ENCODE measurements around the gene MDGA2. TPM values are rescaled to one million over a fixed set of nuclear protein-coding genes. Genes with fewer than 3 reads are reported as not detected.
"Not testable (repeated sequence)": the region's sequence is repeated elsewhere in the genome, so short reads cannot be mapped to it uniquely, and the experiment has no call there.

The MDGA2 gene
- total RNA-seq, 1 donor from 2014 or later: 0.17 TPM

- H3K9me3 Mint-ChIP-seq (ENCODE audit: low read depth): peaks cover 6% of the 10 kb centered on the region
- H3K4me3 Mint-ChIP-seq (ENCODE audit: unreplicated experiment): no peak overlapping the region
- no peak for TF ChIP-seq CTCF (IDR thresholded peaks at IDR 0.05)
- no peak for DNase-seq (ENCODE audit: low spot score)
- H3K4me1 Mint-ChIP-seq (ENCODE audit: low read depth): no peaks in the 10 kb centered on the region
- H3K36me3 Mint-ChIP-seq (ENCODE audit: low read depth): no peaks in the 10 kb centered on the region
- H3K27me3 Mint-ChIP-seq (ENCODE audit: low read depth): peaks cover 3% of the 10 kb centered on the region
- H3K27ac Mint-ChIP-seq (ENCODE audit: unreplicated experiment): no peak overlapping the region
Observed at GRCh38 chr14:47257013-47257412, 418.4 kb downstream of the MDGA2 start.

GRCh38 chr14:47252802-47253201 is 422.6 kb downstream of the MDGA2 start:
- Mint-ChIP-seq H3K36me3 (ENCODE audit: low read depth) (no peaks in the 10 kb centered on the region), H3K27me3 (ENCODE audit: low read depth) (no peaks in the 10 kb centered on the region), H3K4me3 (ENCODE audit: unreplicated experiment) (no peak overlapping the region), H3K4me1 (ENCODE audit: low read depth) (no peaks in the 10 kb centered on the region), H3K27ac (ENCODE audit: unreplicated experiment) (no peak overlapping the region), H3K9me3 (ENCODE audit: low read depth) (peaks cover 6% of the 10 kb centered on the region)
- no peak for DNase-seq (ENCODE audit: low spot score)
- TF ChIP-seq CTCF (IDR thresholded peaks at IDR 0.05): no peak

- DNase-seq (ENCODE audit: low spot score): no peak
- Mint-ChIP-seq H3K36me3 (ENCODE audit: low read depth) (no peaks in the 10 kb centered on the region), H3K27me3 (ENCODE audit: low read depth) (no peaks in the 10 kb centered on the region), H3K27ac (ENCODE audit: unreplicated experiment) (no peak overlapping the region), H3K4me1 (ENCODE audit: low read depth) (no peaks in the 10 kb centered on the region), H3K9me3 (ENCODE audit: low read depth) (no peaks in the 10 kb centered on the region), H3K4me3 (ENCODE audit: unreplicated experiment) (no peak overlapping the region)
- no peak for TF ChIP-seq CTCF (IDR thresholded peaks at IDR 0.05)
Observed at GRCh38 chr14:47246367-47246766, 429.0 kb downstream of the MDGA2 start.

- not testable (repeated sequence) for H3K36me3 Mint-ChIP-seq (ENCODE audit: low read depth); H3K27me3 Mint-ChIP-seq (ENCODE audit: low read depth); H3K4me3 Mint-ChIP-seq (ENCODE audit: unreplicated experiment); H3K9me3 Mint-ChIP-seq (ENCODE audit: low read depth); H3K27ac Mint-ChIP-seq (ENCODE audit: unreplicated experiment); H3K4me1 Mint-ChIP-seq (ENCODE audit: low read depth)
- DNase-seq (ENCODE audit: low spot score): peak; percentile 67
Observed at GRCh38 chr14:47242579-47242978, 432.8 kb downstream of the MDGA2 start.

GRCh38 chr14:47240748-47241437 is 434.5 kb downstream of the MDGA2 start:
- Mint-ChIP-seq H3K9me3 (ENCODE audit: low read depth) (no peaks in the 10 kb centered on the region), H3K4me3 (ENCODE audit: unreplicated experiment) (no peak overlapping the region), H3K36me3 (ENCODE audit: low read depth) (no peaks in the 10 kb centered on the region), H3K4me1 (ENCODE audit: low read depth) (peaks cover 4% of the 10 kb centered on the region), H3K27ac (ENCODE audit: unreplicated experiment) (no peak overlapping the region), H3K27me3 (ENCODE audit: low read depth) (no peaks in the 10 kb centered on the region)
- DNase-seq (ENCODE audit: low spot score): no peak
- TF ChIP-seq CTCF (IDR thresholded peaks at IDR 0.05): no peak

- no peak overlapping the region for H3K27ac Mint-ChIP-seq (ENCODE audit: unreplicated experiment)
Observed at GRCh38 chr14:47235619-47236018, 439.8 kb downstream of the MDGA2 start.

More at GRCh38 chr14:47235619-47236018, 439.8 kb downstream of the MDGA2 start:
- H3K36me3 Mint-ChIP-seq (ENCODE audit: low read depth): no peaks in the 10 kb centered on the region
- no peak for TF ChIP-seq CTCF (IDR thresholded peaks at IDR 0.05)
- no peaks in the 10 kb centered on the region for H3K4me1 Mint-ChIP-seq (ENCODE audit: low read depth)
- H3K9me3 Mint-ChIP-seq (ENCODE audit: low read depth): no peaks in the 10 kb centered on the region
- H3K27me3 Mint-ChIP-seq (ENCODE audit: low read depth): no peaks in the 10 kb centered on the region
- no peak overlapping the region for H3K4me3 Mint-ChIP-seq (ENCODE audit: unreplicated experiment)
- DNase-seq (ENCODE audit: low spot score): no peak

All from chondrocyte (in vitro differentiated cells).